H1 (cell line): ENCODE results near the gene SSR2. TPM values are rescaled to one million over a fixed set of nuclear protein-coding genes. Genes with fewer than 3 reads are reported as not detected.

Source experiments
- CTCF ChIA-PET: fragments of 300-600 bp; sonication (Branson Sonifier 250); formaldehyde crosslinking; loops from one replicate; lab custom pipeline; 2021; ENCODE audit not compliant: partially characterized antibody; lab: Charles Lee
- POLR2A ChIA-PET: fragments of 300-600 bp; sonication (Branson Sonifier 250); formaldehyde crosslinking; loops from one replicate; lab custom pipeline; 2021; ENCODE audit warnings: inconsistent platforms; ENCODE audit not compliant: partially characterized antibody; lab: Charles Lee
- DNase-seq, 2 experiments: peaks; one replicate each; pipeline versions ENCODE4 v3.0.0 to v3.0.0-alpha.2; 2010 to 2022; ENCODE audit warnings: low spot score in 2 of 2, low read depth in 1 of 2, mixed read lengths in 1 of 2
- FAIRE-seq: peaks from 2 replicates; lab custom pipeline; 2011; peaks lifted over from hg19 to GRCh38; lab: Jason Lieb, UNC
- H2AFZ ChIP-seq: 2 replicates; pipeline ENCODE4 v1.8.1; 2012; ENCODE audit warnings: low read length, inconsistent platforms
- H2AK5ac ChIP-seq: 2 replicates; pipeline ENCODE4 v1.6.1; 2013; ENCODE audit warnings: low read depth, low read length
- H2BK120ac ChIP-seq: replicated peaks from 2 replicates; pipeline ENCODE3; 2013; ENCODE audit warnings: low read depth, low read length, inconsistent platforms
- H2BK12ac ChIP-seq: 2 replicates; pipeline ENCODE4 v1.6.1; 2013; ENCODE audit warnings: low read depth, low read length
- H2BK15ac ChIP-seq: 2 replicates; pipeline ENCODE4 v1.6.1; 2013; ENCODE audit warnings: low read length
- H2BK20ac ChIP-seq: 2 replicates; pipeline ENCODE4 v1.6.1; 2013; ENCODE audit warnings: low read length
- H2BK5ac ChIP-seq: 2 replicates; pipeline ENCODE4 v1.6.1; 2013; ENCODE audit warnings: low read depth, low read length
- H3K14ac ChIP-seq: 2 replicates; pipeline ENCODE4 v1.6.1; 2013; ENCODE audit warnings: inconsistent platforms; ENCODE audit not compliant: insufficient read length
- H3K18ac ChIP-seq: 2 replicates; pipeline ENCODE4 v1.6.1; 2013; ENCODE audit warnings: low read length; ENCODE audit errors: extremely low read depth
- H3K23ac ChIP-seq: 2 replicates; pipeline ENCODE4 v1.6.1; 2013; ENCODE audit warnings: inconsistent platforms; ENCODE audit not compliant: insufficient read length
- H3K23me2 ChIP-seq: 2 replicates; pipeline ENCODE4 v1.6.1; 2013; ENCODE audit warnings: low read depth, low read length
- H3K27ac ChIP-seq: 2 replicates; pipeline ENCODE4 v1.6.1; 2011; ENCODE audit warnings: low read depth, low read length, inconsistent platforms
- H3K27me3 ChIP-seq, 4 experiments: replicated peaks in 1 of 4; 1 replicate in 1 of 4; 2 replicates in 3 of 4; pipeline versions ENCODE4 v1.6.1 to v1.8.1; 2011 to 2013; ENCODE audit warnings: low read length in 3 of 4, mild to moderate bottlenecking in 3 of 4, inconsistent platforms in 2 of 4, mixed read lengths in 2 of 4, moderate library complexity in 1 of 4; ENCODE audit not compliant: control insufficient read depth in 3 of 4, insufficient read depth in 3 of 4; ENCODE audit errors: extremely low read depth in 1 of 4
- H3K36me3 ChIP-seq, 4 experiments: 2 replicates each; pipeline versions ENCODE4 v1.6.1 to v1.8.1; 2011 to 2013; ENCODE audit warnings: mild to moderate bottlenecking in 4 of 4, low read length in 3 of 4, moderate library complexity in 2 of 4, control low read depth in 1 of 4, inconsistent platforms in 1 of 4; ENCODE audit not compliant: insufficient read depth in 4 of 4, control insufficient read depth in 2 of 4
- H3K4ac ChIP-seq: replicated peaks from 2 replicates; pipeline ENCODE3; 2013; ENCODE audit warnings: low read length, low read depth, mixed read lengths, inconsistent platforms; ENCODE audit not compliant: insufficient read length
- H3K4me1 ChIP-seq, 4 experiments: replicated peaks in 1 of 4; 1 replicate in 1 of 4; 2 replicates in 3 of 4; pipeline versions ENCODE4 v1.6.1 to v1.8.1; 2011 to 2013; ENCODE audit warnings: low read length in 3 of 4, inconsistent platforms in 2 of 4, mixed read lengths in 1 of 4; ENCODE audit not compliant: insufficient read depth in 4 of 4, control insufficient read depth in 3 of 4
- H3K4me2 ChIP-seq, 2 experiments: 2 replicates each; pipeline versions ENCODE4 v1.6.1 to v1.8.1; 2011 to 2013; ENCODE audit warnings: low read depth in 2 of 2, low read length in 2 of 2, control low read depth in 1 of 2, inconsistent platforms in 1 of 2, mild to moderate bottlenecking in 1 of 2; ENCODE audit not compliant: insufficient read depth in 1 of 2
- H3K4me3 ChIP-seq, 4 experiments: fragments of 200-600, 300-600 bp in 1 of 4; sonication (generic), shearing (Covaris generic), sonication (Bioruptor Twin) in 1 of 4; 2 replicates each; pipeline versions ENCODE4 v1.5.1 to v1.8.1; 2011 to 2016; ENCODE audit warnings: low read length in 4 of 4, low read depth in 3 of 4, control low read depth in 2 of 4, inconsistent platforms in 2 of 4, mild to moderate bottlenecking in 2 of 4, mixed read lengths in 1 of 4, moderate library complexity in 1 of 4; ENCODE audit not compliant: insufficient read depth in 2 of 4; ENCODE audit errors: extremely low read depth in 1 of 4
- H3K56ac ChIP-seq: replicated peaks from 2 replicates; pipeline ENCODE3; 2013; ENCODE audit warnings: low read depth, mild to moderate bottlenecking, mixed read lengths, low read length, inconsistent platforms; ENCODE audit not compliant: insufficient read length
- H3K79me1 ChIP-seq: 2 replicates; pipeline ENCODE4 v1.6.1; 2013; ENCODE audit warnings: low read depth, low read length, control low read depth
- H3K79me2 ChIP-seq, 2 experiments: 2 replicates each; pipeline versions ENCODE4 v1.6.1 to v1.8.1; 2012 to 2013; ENCODE audit warnings: low read length in 2 of 2, mild to moderate bottlenecking in 2 of 2, inconsistent platforms in 1 of 2; ENCODE audit not compliant: insufficient read depth in 2 of 2, control insufficient read depth in 1 of 2
- H3K9ac ChIP-seq, 4 experiments: replicated peaks in 1 of 4; 1 replicate in 1 of 4; 2 replicates in 3 of 4; pipeline versions ENCODE4 v1.6.1 to v1.8.1; 2011 to 2013; ENCODE audit warnings: low read depth in 3 of 4, low read length in 3 of 4, control low read depth in 2 of 4, mild to moderate bottlenecking in 2 of 4, moderate library complexity in 2 of 4, inconsistent platforms in 1 of 4; ENCODE audit errors: extremely low read depth in 1 of 4
- H3K9me3 ChIP-seq, 2 experiments: 2 replicates each; pipeline versions ENCODE4 v1.6.1 to v1.8.1; 2012 to 2013; ENCODE audit warnings: mild to moderate bottlenecking in 2 of 2, moderate library complexity in 2 of 2, control low read depth in 1 of 2, inconsistent platforms in 1 of 2, low read depth in 1 of 2, low read length in 1 of 2, mixed read lengths in 1 of 2; ENCODE audit not compliant: insufficient read depth in 2 of 2
- H4K20me1 ChIP-seq, 2 experiments: replicated peaks in 1 of 2; 2 replicates each; pipeline versions ENCODE3 to v1.8.1; 2011 to 2013; ENCODE audit warnings: inconsistent platforms in 2 of 2, low read length in 2 of 2, mild to moderate bottlenecking in 1 of 2; ENCODE audit not compliant: insufficient read depth in 2 of 2, control insufficient read depth in 1 of 2
- H4K5ac ChIP-seq: 2 replicates; pipeline ENCODE4 v1.6.1; 2013; ENCODE audit warnings: low read length, low read depth, mixed read lengths, inconsistent platforms; ENCODE audit not compliant: insufficient read length
- H4K8ac ChIP-seq: 2 replicates; pipeline ENCODE4 v1.8.0; 2013; ENCODE audit warnings: mild to moderate bottlenecking, moderate library complexity, low read length, inconsistent platforms; ENCODE audit not compliant: insufficient read depth; ENCODE audit errors: extremely low read depth
- H4K91ac ChIP-seq: replicated peaks from 2 replicates; pipeline ENCODE3; 2013; ENCODE audit warnings: low read length, mixed read lengths, inconsistent platforms; ENCODE audit not compliant: insufficient read length
- KDM5A ChIP-seq: fragments of 200-600 bp; IDR thresholded peaks from 2 replicates; pipeline ENCODE4 v1.7.1; 2012; ENCODE audit warnings: mild to moderate bottlenecking, low read length, inconsistent platforms, mixed read lengths
- PHF8 ChIP-seq: fragments of 200-600 bp; sonication (generic); conservative IDR thresholded peaks from 2 replicates; pipeline ENCODE4 v1.7.1; 2012; ENCODE audit warnings: low read depth, mild to moderate bottlenecking, inconsistent platforms, low read length, moderate library complexity
- RFX5 ChIP-seq: IDR thresholded peaks from 2 replicates; pipeline ENCODE4 v1.6.1; 2011; ENCODE audit warnings: low read depth, low read length, improper control_type of control experiment, borderline replicate concordance
- TAF7 ChIP-seq: optimal IDR thresholded peaks from 2 replicates; pipeline ENCODE3; 2011; ENCODE audit warnings: low read depth, mild to moderate bottlenecking, inconsistent platforms, low read length, moderate library complexity, borderline replicate concordance
- TEAD4 ChIP-seq: IDR thresholded peaks from 2 replicates; pipeline ENCODE4 v1.6.1; 2012; ENCODE audit warnings: low read depth, low read length, inconsistent platforms, mixed read lengths
- WGBS, 2 experiments: shearing (Covaris generic) in 1 of 2; methylation state at CpG; one replicate each; pipeline versions ENCODE4 v1.1.6 to v1.1.7; 2013 to 2015; ENCODE audit warnings: low lambda C conversion rate in 2 of 2, mixed read lengths in 2 of 2, inconsistent platforms in 1 of 2, low coverage in 1 of 2, missing lambda C conversion rate in 1 of 2; ENCODE audit not compliant: insufficient replicate concordance in 2 of 2, insufficient coverage in 1 of 2, insufficient read length in 1 of 2; ENCODE audit errors: extremely low coverage in 1 of 2, missing lambda C conversion rate in 1 of 2; 5-methylcytosine and 5-hydroxymethylcytosine counted together
- polyA plus RNA-seq, 7 experiments: library from polyadenylated mRNA; depleted of rRNA in 3 of 7; stranded (reverse) in 5 of 7; unstranded in 2 of 7; fragments of >200 nt in 5 of 7; fragments of 200-250 nt in 2 of 7; gene quantifications; 1 replicate in 5 of 7; 2 replicates in 1 of 7; 4 replicates in 1 of 7; pipeline versions ENCODE4 v1.2.1 to v1.2.3, GENCODE V29; 2011 to 2013; ENCODE audit warnings: missing spikeins in 2 of 7, mixed read lengths in 2 of 7
- total RNA-seq: library from RNA; stranded (reverse); fragmentation: NEBNext Ultra II Directional; extraction: Animal tissue kit (Norgen Biotek cat#: 25700); gene quantifications from 2 replicates; pipeline ENCODE4 v1.2.1, GENCODE V29; 2021

SSR2 gene
- total and polyA plus RNA-seq, 2 of the 8 experiments (the other 6 are each of a cell fraction or from before 2014, with no cell fraction given), result 190 to 648 TPM

DNA sequence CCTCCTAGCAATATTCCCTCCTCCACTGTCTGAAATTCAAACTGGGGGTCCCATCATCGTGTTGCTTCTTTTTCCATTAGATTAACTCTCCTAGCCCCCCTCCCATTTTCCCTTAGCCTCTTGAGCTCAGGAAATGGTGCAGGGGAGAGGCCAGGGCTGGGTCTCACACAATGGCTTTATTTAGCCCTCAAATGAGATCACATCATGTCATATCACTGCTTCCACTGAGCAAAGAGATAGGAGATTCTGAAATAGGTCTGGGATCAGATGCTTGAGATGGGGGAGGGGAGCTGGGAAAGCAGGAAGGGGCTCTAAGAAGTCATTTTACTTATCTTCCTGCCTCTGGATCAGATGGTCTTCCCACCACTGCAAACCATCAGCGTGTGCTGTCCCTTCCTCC lies 24.6 kb downstream of the SSR2 start:
- H3K79me2 ChIP-seq, result no peaks in the 10 kb centered on the region
- no peak overlapping the region for H2AK5ac ChIP-seq
- H3K14ac ChIP-seq, result no peak overlapping the region
- H4K5ac ChIP-seq, result no peak overlapping the region
- H3K79me1 ChIP-seq, result no peaks in the 10 kb centered on the region; the same call in 1 of the 2 replicates
- H3K27me3 ChIP-seq, result no peaks in the 10 kb centered on the region
- FAIRE-seq (no peak), DNase-seq (no peak)
- H2BK120ac ChIP-seq, result no peak overlapping the region
- H3K9ac ChIP-seq, result no peak overlapping the region
- H3K9me3 ChIP-seq, result no peaks in the 10 kb centered on the region
- no peak overlapping the region for H3K4ac ChIP-seq
- H4K91ac ChIP-seq, result no peak overlapping the region
- H2BK20ac ChIP-seq, result no peak overlapping the region
- no peaks in the 10 kb centered on the region for H4K20me1 ChIP-seq
- no peak overlapping the region for H2BK5ac ChIP-seq
- no peak overlapping the region for H2BK12ac ChIP-seq
- WGBS, 2 experiments, result 83% methylated on average over 2 of the region's 2 CpGs; no CpG with 5 or more reads in 1 of the 2 experiments
- CTCF ChIA-PET, result interaction anchor here (0.8 to 3.0 kb wide), 9 partner anchors 9 to 130 kb away, joined by 3 to 17 read pairs (median 5); partner anchors contain the start of gene ARHGEF2
- H4K8ac ChIP-seq, result no peak overlapping the region
- H3K27ac ChIP-seq, result no peak overlapping the region
- H3K4me3 ChIP-seq, result no peak overlapping the region
- no peak for TF ChIP-seq TAF7
- no peak for TF ChIP-seq KDM5A
- no peak for TF ChIP-seq RFX5
- no peak for TF ChIP-seq TEAD4
- no peak for TF ChIP-seq PHF8
- H3K4me1 ChIP-seq, result no peaks in the 10 kb centered on the region
- no peak overlapping the region for H3K4me2 ChIP-seq
- no peak overlapping the region for H3K18ac ChIP-seq
- POLR2A ChIA-PET, result interaction anchor here (0.8 to 2.7 kb wide), 8 partner anchors 9 to 62 kb away, joined by 3 to 12 read pairs (median 3); partner anchors contain the start of genes ARHGEF2, KHDC4 and SSR2
- H3K56ac ChIP-seq, result no peak overlapping the region
- H3K23me2 ChIP-seq, result no peaks in the 10 kb centered on the region
- H2BK15ac ChIP-seq, result no peak overlapping the region
- H3K36me3 ChIP-seq, result no peaks in the 10 kb centered on the region
- peak overlapping the region; percentile 77; the same call in 1 of the 2 replicates for H2AFZ ChIP-seq
- no peak overlapping the region for H3K23ac ChIP-seq
